CD14-positive monocyte (primary cell): ENCODE results near the gene CD300E. TPM values are rescaled to one million over a fixed set of nuclear protein-coding genes. Genes with fewer than 3 reads are reported as not detected.
A peak's percentile ranks its signal among the peaks of the same experiment; 100 is the strongest.

Source experiments
- DNase-seq, 3 donors: peaks; one replicate each; pipeline ENCODE4 v3.0.0-alpha.2; 2011 to 2022
- H2AFZ ChIP-seq: 2 replicates; pipeline ENCODE4 v1.6.0; 2012; ENCODE audit warnings: mild to moderate bottlenecking, low read depth, low read length, inconsistent platforms; ENCODE audit not compliant: insufficient read depth, poor library complexity, severe bottlenecking
- H3K27ac ChIP-seq, 2 donors: 1 replicate in 1 of 2; 2 replicates in 1 of 2; pipeline ENCODE4 v1.5.1; 2012 to 2013; ENCODE audit warnings: low read length in 2 of 2, control low read depth in 1 of 2, inconsistent platforms in 1 of 2, low read depth in 1 of 2, mild to moderate bottlenecking in 1 of 2
- H3K27me3 ChIP-seq, 2 donors: one replicate each; pipeline versions ENCODE4 v1.6.0 to v1.6.1; 2011 to 2013; ENCODE audit warnings: low read length in 2 of 2; ENCODE audit not compliant: control insufficient read depth in 2 of 2, insufficient read depth in 2 of 2
- H3K36me3 ChIP-seq, 2 donors: replicated peaks in 1 of 2; 1 replicate in 1 of 2; 2 replicates in 1 of 2; pipeline versions ENCODE4 v1.5.1 to v1.6.1; 2012 to 2013; ENCODE audit warnings: low read length in 2 of 2, control low read depth in 1 of 2, inconsistent platforms in 1 of 2, mild to moderate bottlenecking in 1 of 2; ENCODE audit not compliant: insufficient read depth in 2 of 2, control insufficient read depth in 1 of 2
- H3K4me1 ChIP-seq, 2 donors: 1 replicate in 1 of 2; 2 replicates in 1 of 2; pipeline versions ENCODE4 v1.5.1 to v1.6.1; 2012 to 2013; ENCODE audit warnings: low read length in 2 of 2, control low read depth in 1 of 2, inconsistent platforms in 1 of 2, mild to moderate bottlenecking in 1 of 2, moderate library complexity in 1 of 2; ENCODE audit not compliant: insufficient read depth in 2 of 2, control insufficient read depth in 1 of 2
- H3K4me2 ChIP-seq: replicated peaks from 2 replicates; pipeline ENCODE3; 2012; ENCODE audit warnings: low read length, moderate library complexity, mild to moderate bottlenecking; ENCODE audit not compliant: poor library complexity, severe bottlenecking; ENCODE audit errors: extremely low read depth
- H3K4me3 ChIP-seq, 3 experiments: fragments of 200-600 bp in 1 of 3; sonication (generic) in 1 of 3; replicated peaks in 1 of 3; 1 replicate in 2 of 3; 2 replicates in 1 of 3; pipeline ENCODE4 v1.5.1; 2011 to 2013; ENCODE audit warnings: low read length in 3 of 3, mild to moderate bottlenecking in 3 of 3, control low read depth in 2 of 3, low read depth in 2 of 3, inconsistent platforms in 1 of 3, moderate library complexity in 1 of 3
- H3K79me2 ChIP-seq: 2 replicates; pipeline ENCODE4 v1.6.0; 2012; ENCODE audit warnings: mild to moderate bottlenecking, control low read depth, inconsistent platforms, low read length, moderate library complexity; ENCODE audit not compliant: insufficient read depth
- H3K9ac ChIP-seq: 2 replicates; pipeline ENCODE4 v1.6.0; 2017; ENCODE audit warnings: low read length, mild to moderate bottlenecking; ENCODE audit not compliant: insufficient read depth, poor library complexity, severe bottlenecking
- H3K9me3 ChIP-seq, 2 donors: replicated peaks in 1 of 2; 1 replicate in 1 of 2; 2 replicates in 1 of 2; pipeline versions ENCODE4 v1.5.1 to v1.6.1; 2012 to 2013; ENCODE audit warnings: low read length in 2 of 2, control low read depth in 1 of 2; ENCODE audit not compliant: control insufficient read depth in 1 of 2, insufficient read depth in 1 of 2
- H4K20me1 ChIP-seq: 2 replicates; pipeline ENCODE4 v1.6.0; 2012; ENCODE audit warnings: mild to moderate bottlenecking, low read length, control low read depth, moderate library complexity; ENCODE audit not compliant: insufficient read depth
- H3K27ac Mint-ChIP-seq, 7 donors: one replicate each; pipeline ENCODE4 v1.8.0; 2020; ENCODE audit warnings: mild to moderate bottlenecking in 7 of 7, mixed read lengths in 7 of 7, moderate library complexity in 6 of 7, inconsistent platforms in 2 of 7
- H3K27me3 Mint-ChIP-seq, 3 donors: one replicate each; pipeline ENCODE4 v1.8.0; 2021 to 2022; ENCODE audit warnings: low read depth in 3 of 3, mild to moderate bottlenecking in 3 of 3, mixed read lengths in 3 of 3, moderate library complexity in 3 of 3, inconsistent platforms in 1 of 3
- H3K36me3 Mint-ChIP-seq, 2 donors: one replicate each; pipeline ENCODE4 v1.8.0; 2020; ENCODE audit warnings: mixed read lengths in 2 of 2, inconsistent platforms in 1 of 2, mild to moderate bottlenecking in 1 of 2
- H3K4me1 Mint-ChIP-seq: one replicate; pipeline ENCODE4 v1.8.0; 2020; ENCODE audit warnings: mild to moderate bottlenecking, mixed read lengths
- H3K4me3 Mint-ChIP-seq, 2 donors: one replicate each; pipeline ENCODE4 v1.8.0; 2020; ENCODE audit warnings: mild to moderate bottlenecking in 2 of 2, mixed read lengths in 2 of 2, moderate library complexity in 1 of 2
- H3K9me3 Mint-ChIP-seq, 7 donors: one replicate each; pipeline ENCODE4 v1.8.0; 2020 to 2022; ENCODE audit warnings: mixed read lengths in 7 of 7, mild to moderate bottlenecking in 6 of 7, moderate library complexity in 6 of 7, inconsistent platforms in 2 of 7
- CTCF ChIP-seq: fragments of 200-600 bp; IDR thresholded peaks from one replicate; pipeline ENCODE4 v1.8.0; 2022; ENCODE audit warnings: antibody characterized with exemption, mild to moderate bottlenecking
- WGBS: methylation state at CpG from one replicate; pipeline ENCODE4 v1.1.5; 2013; ENCODE audit warnings: missing lambda C conversion rate; ENCODE audit not compliant: insufficient coverage; 5-methylcytosine and 5-hydroxymethylcytosine counted together
- intact Hi-C, 2 donors: fragments of 100-400 bp; cut with micrococcal nuclease; formaldehyde crosslinking; loops; one replicate each; pipeline versions ENCODE4 v1.15.0 to v1.15.1; 2023
- polyA plus RNA-seq, 3 donors: library from polyadenylated mRNA; depleted of rRNA in 1 of 3; unstranded in 2 of 3; stranded (reverse) in 1 of 3; fragments of 300-500 nt in 2 of 3; fragments of >200 nt in 1 of 3; fragmentation: Illumina TruSeq in 2 of 3; gene quantifications; 1 replicate in 2 of 3; 2 replicates in 1 of 3; pipeline ENCODE4 v1.2.3, GENCODE V29; 2012 to 2021

Gene CD300E
- polyA plus RNA-seq, 3 donors = 65.0 to 228 (median 122) TPM

GRCh38 chr17:74605361-74605760, 18.2 kb downstream of the CD300E start:
- H3K9ac ChIP-seq = no peak overlapping the region
- Mint-ChIP-seq H3K36me3 (peaks cover 28 to 40% of the 10 kb centered on the region in 2 donors), H3K4me1 (peaks cover 81% of the 10 kb centered on the region), H3K27me3 (peaks cover 0 to 10% (median 0%) of the 10 kb centered on the region in 3 donors), H3K27ac (peak overlapping the region in 5 of 7 donors; percentile 2 to 90 (median 69)), H3K9me3 (peaks cover 0 to 8% (median 3%) of the 10 kb centered on the region in 7 donors), H3K4me3 (no peak overlapping the region)
- no peaks in the 10 kb centered on the region for H3K9me3 ChIP-seq
- peak in 2 of 3 donors; percentile 41 to 80 for DNase-seq
- peak overlapping the region in 1 of 2 donors; percentile 6 for H3K27ac ChIP-seq
- peaks cover 4 to 11% of the 10 kb centered on the region in 2 donors for H3K36me3 ChIP-seq
- WGBS = 64% methylated on average over 5 of the region's 10 CpGs
- peaks cover 76 to 79% of the 10 kb centered on the region in 2 donors for H3K4me1 ChIP-seq
- peaks cover 8% of the 10 kb centered on the region for H4K20me1 ChIP-seq
- no peak for TF ChIP-seq CTCF
- no peak overlapping the region for H3K4me2 ChIP-seq
- no peaks in the 10 kb centered on the region for H3K27me3 ChIP-seq
- intact Hi-C loops = no loop called here
- no peaks in the 10 kb centered on the region for H3K79me2 ChIP-seq
- no peak overlapping the region for H2AFZ ChIP-seq
- H3K4me3 ChIP-seq = peak overlapping the region in 1 of 3 experiments; percentile 6

- Histone ChIP-seq H3K4me3 (peak overlapping the region in 1 of 3 experiments; percentile 6), H3K4me2 (no peak overlapping the region), H3K79me2 (no peaks in the 10 kb centered on the region), H3K9ac (no peak overlapping the region), H2AFZ (no peak overlapping the region), H4K20me1 (peaks cover 3% of the 10 kb centered on the region), H3K27me3 (no peaks in the 10 kb centered on the region), H3K36me3 (peaks cover 4 to 6% of the 10 kb centered on the region in 2 donors), H3K4me1 (peaks cover 82 to 85% of the 10 kb centered on the region in 2 donors), H3K9me3 (no peaks in the 10 kb centered on the region), H3K27ac (peak overlapping the region in 1 of 2 donors; percentile 6)
- Mint-ChIP-seq H3K36me3 (peaks cover 28 to 41% of the 10 kb centered on the region in 2 donors), H3K4me1 (peaks cover 87% of the 10 kb centered on the region), H3K4me3 (no peak overlapping the region), H3K9me3 (peaks cover 0 to 8% (median 3%) of the 10 kb centered on the region in 7 donors), H3K27ac (peak overlapping the region in 3 of 7 donors; percentile 26 to 75 (median 62)), H3K27me3 (peaks cover 0 to 13% (median 0%) of the 10 kb centered on the region in 3 donors)
- WGBS = 93% methylated on average over 5 of the region's 10 CpGs
- no peak for TF ChIP-seq CTCF
- intact Hi-C loops = loop anchor here in 1 of 2 donors (5.0 kb wide), 2 partner anchors 42 to 227 kb away; no protein-coding TSS in a partner anchor
- DNase-seq = no peak
Observed at GRCh38 chr17:74604761-74605160, 18.8 kb downstream of the CD300E start.
